Sigmoid colon (tissue), 3 donors: ENCODE data around the gene WDR53.

Experiments
- CTCF ChIP-seq, 4 experiments: fragments of 450-650 bp in 3 of 4; fragments of 200-600 bp in 1 of 4; IDR thresholded peaks; one replicate each; pipeline ENCODE4 v1.5.1; 2016 to 2019; ENCODE audit warnings: antibody characterized with exemption in 4 of 4, mild to moderate bottlenecking in 3 of 4, moderate library complexity in 2 of 4
- POLR2A ChIP-seq, 2 donors: fragments of 450-650 bp; IDR thresholded peaks; one replicate each; pipeline ENCODE4 v1.6.1; 2016; ENCODE audit warnings: antibody characterized with exemption in 2 of 2, mild to moderate bottlenecking in 2 of 2, moderate library complexity in 2 of 2

- TF ChIP-seq CTCF (IDR thresholded peaks at IDR 0.05): no peak
- no peak for TF ChIP-seq POLR2A (IDR thresholded peaks at IDR 0.05)
Observed at GRCh38 chr3:196596355-196596754, 28.0 kb upstream of the WDR53 start.
